ENCODE measurements around the gene PTCD1. TPM values are rescaled to one million over a fixed set of nuclear protein-coding genes. Genes with fewer than 3 reads are reported as not detected.

The PTCD1 gene
- total RNA-seq, 1 donor from 2014 or later, result 5.8 TPM

- Mint-ChIP-seq H3K27me3 (ENCODE audit: low read depth, unreplicated experiment) (no peaks in the 10 kb centered on the region), H3K36me3 (ENCODE audit: low read depth, unreplicated experiment) (peaks cover 5% of the 10 kb centered on the region), H3K4me1 (ENCODE audit: low read depth, unreplicated experiment) (peaks cover 7% of the 10 kb centered on the region), H3K9me3 (ENCODE audit: unreplicated experiment) (no peaks in the 10 kb centered on the region), H3K4me3 (ENCODE audit: unreplicated experiment) (peak within 1 kb of the TSS; percentile 94), H3K27ac (ENCODE audit: unreplicated experiment) (peak within 1 kb of the TSS; percentile 97)
- DNase-seq (ENCODE audit: low read depth) (peak; percentile 88), FAIRE-seq (no peak)
- no peak for TF ChIP-seq EZH2 (IDR thresholded peaks at IDR 0.05; ENCODE audit: insufficient read depth, low read length)
- TF ChIP-seq CTCF (IDR thresholded peaks at IDR 0.05; ENCODE audit: insufficient read depth, low read depth, low read length), result no peak
- no peaks in the 10 kb centered on the region for H3K27me3 ChIP-seq (ENCODE audit: insufficient read depth, low read length)
- H3K27ac ChIP-seq (ENCODE audit: low read depth, low read length), result peak within 1 kb of the TSS; percentile 88
- H3K36me3 ChIP-seq (ENCODE audit: insufficient read depth, low read length), result peaks cover 3% of the 10 kb centered on the region
- peaks cover 49% of the 10 kb centered on the region for H3K79me2 ChIP-seq (ENCODE audit: insufficient read depth, low read length)
- H4K20me1 ChIP-seq (ENCODE audit: insufficient read depth, low read length), result peaks cover 16% of the 10 kb centered on the region
- no peaks in the 10 kb centered on the region for H3K4me1 ChIP-seq (ENCODE audit: insufficient read depth, low read length)
- H3K9ac ChIP-seq (ENCODE audit: low read length), result peak within 1 kb of the TSS; percentile 86
- H3K4me3 ChIP-seq (ENCODE audit: insufficient read depth, low read depth, low read length), result peak within 1 kb of the TSS; percentile 92
- peak within 1 kb of the TSS; percentile 94 for H2AFZ ChIP-seq (ENCODE audit: low read depth, low read length)
- H3K9me3 ChIP-seq (ENCODE audit: insufficient read depth, low read depth, low read length), result no peaks in the 10 kb centered on the region
- H3K4me2 ChIP-seq (ENCODE audit: low read length), result peak within 1 kb of the TSS; percentile 94
Observed at GRCh38 chr7:99472561-99473314, 34.1 kb upstream of the PTCD1 start, which contains the start of gene ZNF789. TSS of gene ZNF789 (plus strand) at chr7:99472890. CDS start at chr7:99476457, 3,567 bp downstream.

- Mint-ChIP-seq H3K4me1 (ENCODE audit: low read depth, unreplicated experiment) (peaks cover 7% of the 10 kb centered on the region), H3K4me3 (ENCODE audit: unreplicated experiment) (no peak overlapping the region), H3K27me3 (ENCODE audit: low read depth, unreplicated experiment) (no peaks in the 10 kb centered on the region), H3K36me3 (ENCODE audit: low read depth, unreplicated experiment) (peaks cover 2% of the 10 kb centered on the region), H3K9me3 (ENCODE audit: unreplicated experiment) (no peaks in the 10 kb centered on the region), H3K27ac (ENCODE audit: unreplicated experiment) (no peak overlapping the region)
- Histone ChIP-seq H4K20me1 (ENCODE audit: insufficient read depth, low read length) (no peaks in the 10 kb centered on the region), H3K36me3 (ENCODE audit: insufficient read depth, low read length) (no peaks in the 10 kb centered on the region), H3K27me3 (ENCODE audit: insufficient read depth, low read length) (no peaks in the 10 kb centered on the region), H3K4me2 (ENCODE audit: low read length) (peak overlapping the region; percentile 3), H3K9me3 (ENCODE audit: insufficient read depth, low read depth, low read length) (no peaks in the 10 kb centered on the region), H3K4me3 (ENCODE audit: insufficient read depth, low read depth, low read length) (no peak overlapping the region), H2AFZ (ENCODE audit: low read depth, low read length) (peak overlapping the region; percentile 9), H3K79me2 (ENCODE audit: insufficient read depth, low read length) (peaks cover 35% of the 10 kb centered on the region), H3K4me1 (ENCODE audit: insufficient read depth, low read length) (peaks cover 7% of the 10 kb centered on the region), H3K27ac (ENCODE audit: low read depth, low read length) (no peak overlapping the region), H3K9ac (ENCODE audit: low read length) (no peak overlapping the region)
- FAIRE-seq (no peak), DNase-seq (ENCODE audit: low read depth) (no peak)
- TF ChIP-seq CTCF (IDR thresholded peaks at IDR 0.05; ENCODE audit: insufficient read depth, low read depth, low read length) (no peak), EZH2 (IDR thresholded peaks at IDR 0.05; ENCODE audit: insufficient read depth, low read length) (no peak)
Observed at GRCh38 chr7:99469381-99470065, 30.9 kb upstream of the PTCD1 start.
